Loucy (cell line): ENCODE measurements around the gene NPM1.

Source experiments
- H2AFZ ChIP-seq: fragments of 200-600 bp; sonication (generic); 2 replicates; pipeline ENCODE4 v1.6.0; 2016; ENCODE audit warnings: antibody characterized with exemption, mild to moderate bottlenecking, low read length, moderate library complexity
- H3F3A ChIP-seq: fragments of 200-600 bp; 2 replicates; pipeline ENCODE4 v1.6.0; 2016; ENCODE audit warnings: antibody characterized with exemption, low read depth, mild to moderate bottlenecking
- H3K27me3 ChIP-seq: fragments of 200-600 bp; sonication (generic); 2 replicates; pipeline ENCODE4 v1.6.1; 2014; ENCODE audit warnings: low read length, mild to moderate bottlenecking; ENCODE audit not compliant: insufficient read depth, poor library complexity, severe bottlenecking
- H3K36me3 ChIP-seq: fragments of 200-600 bp; sonication (generic); 2 replicates; pipeline ENCODE4 v1.6.1; 2016; ENCODE audit warnings: low read length; ENCODE audit not compliant: insufficient read depth
- H3K4me1 ChIP-seq: fragments of 200-600 bp; sonication (generic); 2 replicates; pipeline ENCODE4 v1.5.1; 2014; ENCODE audit warnings: low read length, mild to moderate bottlenecking; ENCODE audit not compliant: insufficient read depth, poor library complexity, severe bottlenecking
- H3K4me2 ChIP-seq: fragments of 200-600 bp; sonication (generic); 2 replicates; pipeline ENCODE4 v1.6.0; 2014; ENCODE audit warnings: antibody characterized with exemption, low read length, low read depth, mild to moderate bottlenecking; ENCODE audit not compliant: poor library complexity, severe bottlenecking
- H3K4me3 ChIP-seq: fragments of 200-600 bp; sonication (generic); 2 replicates; pipeline ENCODE4 v1.5.1; 2014; ENCODE audit warnings: low read length, mild to moderate bottlenecking, mixed read lengths; ENCODE audit not compliant: poor library complexity, severe bottlenecking
- H3K79me2 ChIP-seq: fragments of 200-600 bp; sonication (generic); 2 replicates; pipeline ENCODE4 v1.6.1; 2014; ENCODE audit warnings: low read length; ENCODE audit not compliant: insufficient read depth
- H3K9ac ChIP-seq: fragments of 200-600 bp; sonication (generic); 2 replicates; pipeline ENCODE4 v1.6.0; 2014; ENCODE audit warnings: mild to moderate bottlenecking, low read depth, low read length, moderate library complexity; ENCODE audit not compliant: poor library complexity, severe bottlenecking
- H3K9me2 ChIP-seq: fragments of 200-600 bp; sonication (generic); replicated peaks from 2 replicates; pipeline ENCODE4 v1.6.1; 2016; ENCODE audit warnings: low read depth, low read length, mixed read lengths
- H3K9me3 ChIP-seq: fragments of 200-600 bp; sonication (generic); 2 replicates; pipeline ENCODE4 v1.6.1; 2014; ENCODE audit warnings: mild to moderate bottlenecking, antibody characterized with exemption, low read length, low read depth; ENCODE audit not compliant: insufficient read depth
- H4K20me1 ChIP-seq: fragments of 200-600 bp; sonication (generic); 2 replicates; pipeline ENCODE4 v1.6.0; 2014; ENCODE audit warnings: antibody characterized with exemption, low read length, mild to moderate bottlenecking; ENCODE audit not compliant: insufficient read depth, poor library complexity, severe bottlenecking
- EZH2phosphoT487 ChIP-seq: fragments of 200-600 bp; IDR thresholded peaks from 2 replicates; pipeline ENCODE4 v1.6.1; 2018; ENCODE audit warnings: antibody characterized with exemption, mild to moderate bottlenecking, moderate library complexity, borderline replicate concordance
- TF ChIP-seq, protein P1 (sequence below): fragments of 200-600 bp; sonication (generic); conservative IDR thresholded peaks from 2 replicates; pipeline ENCODE4 v1.5.1; 2014; ENCODE audit warnings: mild to moderate bottlenecking, antibody characterized with exemption, low read length

The NPM1 gene

DNA sequence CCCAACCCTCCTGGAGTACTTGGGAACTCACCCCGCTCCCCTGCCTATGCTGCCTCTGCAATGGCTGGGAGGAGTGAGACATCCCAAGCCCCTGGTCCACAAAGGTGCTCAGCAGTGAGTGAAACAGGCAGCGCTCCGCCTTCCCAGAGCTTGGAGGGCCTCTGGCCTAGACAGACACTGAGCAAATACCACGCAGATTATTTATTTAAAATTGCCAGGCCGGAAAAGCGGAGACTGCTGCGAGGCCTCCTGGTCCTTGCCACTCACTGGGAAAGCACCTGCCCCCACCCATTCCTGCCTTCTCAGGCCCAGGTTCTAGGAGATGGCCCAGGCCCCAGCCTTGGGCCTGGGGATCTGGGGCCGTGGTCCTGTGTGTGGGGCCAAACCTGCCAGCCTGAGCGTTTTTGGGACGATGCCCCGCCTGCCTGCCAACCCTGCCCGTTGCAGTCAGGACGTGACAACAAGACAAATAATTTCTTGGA lies 49.2 kb downstream of the NPM1 start:
- Histone ChIP-seq H3K9ac (no peak overlapping the region), H2AFZ (no peak overlapping the region), H3F3A (no peaks in the 10 kb centered on the region), H3K27me3 (no peaks in the 10 kb centered on the region), H4K20me1 (no peaks in the 10 kb centered on the region), H3K4me1 (no peaks in the 10 kb centered on the region), H3K36me3 (no peaks in the 10 kb centered on the region), H3K79me2 (no peaks in the 10 kb centered on the region), H3K9me3 (no peaks in the 10 kb centered on the region), H3K9me2 (no peaks in the 10 kb centered on the region), H3K4me3 (no peak overlapping the region), H3K4me2 (no peak overlapping the region)
- no peak for TF ChIP-seq EZH2phosphoT487
- TF ChIP-seq, protein P1, sequence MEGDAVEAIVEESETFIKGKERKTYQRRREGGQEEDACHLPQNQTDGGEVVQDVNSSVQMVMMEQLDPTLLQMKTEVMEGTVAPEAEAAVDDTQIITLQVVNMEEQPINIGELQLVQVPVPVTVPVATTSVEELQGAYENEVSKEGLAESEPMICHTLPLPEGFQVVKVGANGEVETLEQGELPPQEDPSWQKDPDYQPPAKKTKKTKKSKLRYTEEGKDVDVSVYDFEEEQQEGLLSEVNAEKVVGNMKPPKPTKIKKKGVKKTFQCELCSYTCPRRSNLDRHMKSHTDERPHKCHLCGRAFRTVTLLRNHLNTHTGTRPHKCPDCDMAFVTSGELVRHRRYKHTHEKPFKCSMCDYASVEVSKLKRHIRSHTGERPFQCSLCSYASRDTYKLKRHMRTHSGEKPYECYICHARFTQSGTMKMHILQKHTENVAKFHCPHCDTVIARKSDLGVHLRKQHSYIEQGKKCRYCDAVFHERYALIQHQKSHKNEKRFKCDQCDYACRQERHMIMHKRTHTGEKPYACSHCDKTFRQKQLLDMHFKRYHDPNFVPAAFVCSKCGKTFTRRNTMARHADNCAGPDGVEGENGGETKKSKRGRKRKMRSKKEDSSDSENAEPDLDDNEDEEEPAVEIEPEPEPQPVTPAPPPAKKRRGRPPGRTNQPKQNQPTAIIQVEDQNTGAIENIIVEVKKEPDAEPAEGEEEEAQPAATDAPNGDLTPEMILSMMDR: no peak

DNA sequence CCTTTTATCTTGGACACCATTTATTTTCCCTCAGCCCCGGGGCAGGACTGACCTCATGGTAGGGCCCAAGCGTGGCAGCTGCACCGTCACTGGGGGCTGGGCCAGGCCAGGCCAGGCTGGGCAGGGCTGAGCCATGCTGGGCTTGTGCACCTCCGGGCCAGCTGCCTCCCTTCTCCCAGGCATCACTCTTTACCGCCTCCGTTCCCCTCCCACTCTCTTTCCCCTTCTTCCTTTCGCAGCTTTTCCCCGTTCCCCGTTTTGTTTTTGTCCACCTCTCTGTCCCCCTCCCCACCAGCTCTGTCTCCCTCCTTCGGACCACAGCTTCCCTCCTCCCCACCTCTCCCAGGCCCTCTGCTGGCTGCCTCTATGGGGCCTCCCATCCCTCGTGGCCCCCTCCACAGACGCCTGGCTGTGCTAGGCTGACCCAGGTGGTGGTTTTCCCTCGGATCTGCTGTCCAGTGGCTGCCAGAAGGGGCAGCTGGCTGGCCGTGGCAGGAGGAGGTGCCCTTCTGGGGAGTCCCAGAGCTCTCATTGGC lies 49.7 kb downstream of the NPM1 start:
- H3K79me2 ChIP-seq: no peaks in the 10 kb centered on the region
- no peak overlapping the region for H3K4me2 ChIP-seq
- H2AFZ ChIP-seq: no peak overlapping the region
- TF ChIP-seq, protein P1: no peak
- no peak for TF ChIP-seq EZH2phosphoT487
- no peak overlapping the region for H3K9ac ChIP-seq
- no peaks in the 10 kb centered on the region for H3K9me3 ChIP-seq
- H4K20me1 ChIP-seq: no peaks in the 10 kb centered on the region
- H3K36me3 ChIP-seq: no peaks in the 10 kb centered on the region
- no peaks in the 10 kb centered on the region for H3K27me3 ChIP-seq
- H3F3A ChIP-seq: no peaks in the 10 kb centered on the region
- H3K9me2 ChIP-seq: no peaks in the 10 kb centered on the region
- no peak overlapping the region for H3K4me3 ChIP-seq
- no peaks in the 10 kb centered on the region for H3K4me1 ChIP-seq

DNA sequence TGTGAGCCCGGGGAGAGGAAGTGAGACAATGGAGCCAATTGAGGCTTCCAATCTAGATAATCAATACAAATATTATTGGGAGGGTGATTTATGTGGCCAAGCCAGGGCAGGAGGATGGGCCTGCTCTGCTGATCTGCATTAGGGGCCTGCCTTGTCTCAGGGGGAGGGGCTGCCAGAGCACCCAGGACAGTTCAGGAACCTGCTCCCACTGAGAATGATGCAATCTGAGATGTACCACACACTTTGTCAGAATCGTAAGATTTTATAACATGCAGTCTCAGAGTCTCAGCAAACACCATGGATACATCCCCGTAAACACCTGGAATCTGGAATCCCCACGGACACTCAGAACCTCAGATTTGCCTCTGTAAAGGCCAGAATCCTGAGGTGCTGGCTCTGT lies 51.1 kb downstream of the NPM1 start:
- Histone ChIP-seq H4K20me1 (no peaks in the 10 kb centered on the region), H3K79me2 (no peaks in the 10 kb centered on the region), H3K9me3 (no peaks in the 10 kb centered on the region), H3K4me1 (no peaks in the 10 kb centered on the region), H3K27me3 (no peaks in the 10 kb centered on the region), H3K36me3 (no peaks in the 10 kb centered on the region), H2AFZ (no peak overlapping the region), H3K9me2 (no peaks in the 10 kb centered on the region), H3K9ac (no peak overlapping the region), H3K4me2 (no peak overlapping the region), H3F3A (no peaks in the 10 kb centered on the region), H3K4me3 (no peak overlapping the region)
- TF ChIP-seq EZH2phosphoT487: no peak
- TF ChIP-seq, protein P1: no peak
